HG02938 (cell line): ENCODE results near the gene GCN1.
A peak's percentile ranks its signal among the peaks of the same experiment; 100 is the strongest.
"Not testable (repeated sequence)": the region's sequence is repeated elsewhere in the genome, so short reads cannot be mapped to it uniquely, and the experiment has no call there.

Source experiments
- ATAC-seq: cut with Tn5 transposase; IDR thresholded peaks from one replicate; pipeline ENCODE4 v1.9.1; 2021; ENCODE audit warnings: mild to moderate bottlenecking, moderate library complexity; ENCODE audit not compliant: unreplicated experiment

Gene GCN1

GRCh38 chr12:120194534-120195395, at the start of gene GCN1:
Gene GCN1 (minus strand): TSS chr12:120194715. CDS start chr12:120194697, 18 bp downstream.
- ATAC-seq: peak; percentile 67

GRCh38 chr12:120242971-120243699, 48.6 kb upstream of the GCN1 start:
- ATAC-seq: no peak

GRCh38 chr12:120242275-120242799, 47.8 kb upstream of the GCN1 start:
- no peak for ATAC-seq

- no peak for ATAC-seq
These were observed 47.2 kb upstream of the GCN1 start for GRCh38 chr12:120241561-120242274.

GRCh38 chr12:120240495-120240833, 45.9 kb upstream of the GCN1 start:
- ATAC-seq: no peak

GRCh38 chr12:120239776-120240494, 45.4 kb upstream of the GCN1 start:
- no peak for ATAC-seq

GRCh38 chr12:120238839-120239445, 44.4 kb upstream of the GCN1 start:
- no peak for ATAC-seq

- ATAC-seq: no peak
These were observed 43.7 kb upstream of the GCN1 start for GRCh38 chr12:120238217-120238616.

- ATAC-seq: no peak
These were observed 43.1 kb upstream of the GCN1 start for GRCh38 chr12:120237360-120238171.

GRCh38 chr12:120236809-120237208, 42.3 kb upstream of the GCN1 start:
- not testable (repeated sequence) for ATAC-seq

- ATAC-seq: no peak
These were observed 41.1 kb upstream of the GCN1 start for GRCh38 chr12:120235369-120236323.

- no peak for ATAC-seq
These were observed 40.3 kb upstream of the GCN1 start for GRCh38 chr12:120234643-120235368.

GRCh38 chr12:120231316-120232011, 36.9 kb upstream of the GCN1 start:
- no peak for ATAC-seq

- ATAC-seq: no peak
These were observed 36.4 kb upstream of the GCN1 start for GRCh38 chr12:120230974-120231315.

GRCh38 chr12:120230326-120230973, 35.9 kb upstream of the GCN1 start:
- no peak for ATAC-seq

- ATAC-seq: no peak
These were observed 35.2 kb upstream of the GCN1 start for GRCh38 chr12:120229487-120230325.
